Gastroesophageal sphincter (tissue), 3 donors: ENCODE results near the gene TTC19.

Experiments used
- CTCF ChIP-seq, 4 experiments: fragments of 200-600 bp in 2 of 4; fragments of 450-650 bp in 2 of 4; sonication (generic) in 1 of 4; IDR thresholded peaks; one replicate each; pipeline ENCODE4 v1.5.1; 2017 to 2019; ENCODE audit warnings: antibody characterized with exemption in 4 of 4, mild to moderate bottlenecking in 2 of 4, moderate library complexity in 2 of 4
- POLR2A ChIP-seq, 2 donors: fragments of 450-650 bp; IDR thresholded peaks; one replicate each; pipeline ENCODE4 v1.6.1; 2017; ENCODE audit warnings: antibody characterized with exemption in 2 of 2, mild to moderate bottlenecking in 2 of 2, moderate library complexity in 1 of 2
- POLR2AphosphoS5 ChIP-seq: sonication (generic); formaldehyde crosslinking; IDR thresholded peaks from one replicate; pipeline ENCODE4 v1.6.1; 2017; ENCODE audit warnings: antibody characterized with exemption

GRCh38 chr17:15977894-15978293 lies 21.7 kb upstream of the TTC19 start:
- TF ChIP-seq CTCF (IDR thresholded peaks at IDR 0.05): no peak
- no peak for TF ChIP-seq POLR2AphosphoS5
- no peak for TF ChIP-seq POLR2A (IDR thresholded peaks at IDR 0.05)
